ENCODE data around the gene VAV1. TPM values are rescaled to one million over a fixed set of nuclear protein-coding genes. Genes with fewer than 3 reads are reported as not detected.
"Not testable (repeated sequence)": the region's sequence is repeated elsewhere in the genome, so short reads cannot be mapped to it uniquely, and the experiment has no call there.

Gene VAV1
- total RNA-seq, 1 donor from 2014 or later, result 90.4 TPM

GRCh38 chr19:6866741-6867151 is 94.2 kb downstream of the VAV1 start:
- Mint-ChIP-seq H3K27ac (no peak overlapping the region), H3K9me3 (peaks cover 3% of the 10 kb centered on the region), H3K27me3 (ENCODE audit: insufficient read depth) (no peaks in the 10 kb centered on the region), H3K4me1 (ENCODE audit: low read depth) (peaks cover 10% of the 10 kb centered on the region), H3K4me3 (no peak overlapping the region), H3K36me3 (ENCODE audit: low read depth) (no peaks in the 10 kb centered on the region)
- intact Hi-C loops (cut with micrococcal nuclease), result no loop called here
- no peak for DNase-seq (ENCODE audit: low spot score)

GRCh38 chr19:6868351-6868750 is 95.8 kb downstream of the VAV1 start:
- peaks cover 8% of the 10 kb centered on the region for H3K9me3 Mint-ChIP-seq
- intact Hi-C loops (cut with micrococcal nuclease), result no loop called here
- no peaks in the 10 kb centered on the region for H3K4me1 Mint-ChIP-seq (ENCODE audit: low read depth)
- no peak overlapping the region for H3K27ac Mint-ChIP-seq
- no peak overlapping the region for H3K4me3 Mint-ChIP-seq
- no peak for DNase-seq (ENCODE audit: low spot score)
- H3K36me3 Mint-ChIP-seq (ENCODE audit: low read depth), result no peaks in the 10 kb centered on the region
- H3K27me3 Mint-ChIP-seq (ENCODE audit: insufficient read depth), result no peaks in the 10 kb centered on the region

GRCh38 chr19:6869151-6869882 is 96.8 kb downstream of the VAV1 start:
- H3K27ac Mint-ChIP-seq; H3K36me3 Mint-ChIP-seq (ENCODE audit: low read depth); H3K27me3 Mint-ChIP-seq (ENCODE audit: insufficient read depth); DNase-seq (ENCODE audit: low spot score); intact Hi-C loops (cut with micrococcal nuclease); H3K4me3 Mint-ChIP-seq; H3K4me1 Mint-ChIP-seq (ENCODE audit: low read depth); H3K9me3 Mint-ChIP-seq: not testable (repeated sequence)

GRCh38 chr19:6873708-6874431 is 101.4 kb downstream of the VAV1 start:
- Mint-ChIP-seq H3K36me3 (ENCODE audit: low read depth) (no peaks in the 10 kb centered on the region), H3K27ac (no peak overlapping the region), H3K27me3 (ENCODE audit: insufficient read depth) (peaks cover 11% of the 10 kb centered on the region), H3K4me1 (ENCODE audit: low read depth) (peaks cover 6% of the 10 kb centered on the region), H3K4me3 (no peak overlapping the region), H3K9me3 (peaks cover 8% of the 10 kb centered on the region)
- DNase-seq (ENCODE audit: low spot score), result no peak
- intact Hi-C loops (cut with micrococcal nuclease), result no loop called here

- intact Hi-C loops (cut with micrococcal nuclease), result no loop called here
- Mint-ChIP-seq H3K27me3 (ENCODE audit: insufficient read depth) (peaks cover 13% of the 10 kb centered on the region), H3K4me1 (ENCODE audit: low read depth) (peaks cover 6% of the 10 kb centered on the region), H3K27ac (no peak overlapping the region), H3K36me3 (ENCODE audit: low read depth) (no peaks in the 10 kb centered on the region), H3K9me3 (peaks cover 12% of the 10 kb centered on the region), H3K4me3 (no peak overlapping the region)
- DNase-seq (ENCODE audit: low spot score), result no peak
Measured at GRCh38 chr19:6875218-6875617, 102.7 kb downstream of the VAV1 start.

GRCh38 chr19:6876748-6877147 is 104.2 kb downstream of the VAV1 start:
- H3K4me1 Mint-ChIP-seq (ENCODE audit: low read depth), result peaks cover 6% of the 10 kb centered on the region
- no peaks in the 10 kb centered on the region for H3K36me3 Mint-ChIP-seq (ENCODE audit: low read depth)
- H3K9me3 Mint-ChIP-seq, result peaks cover 8% of the 10 kb centered on the region
- no peak overlapping the region for H3K4me3 Mint-ChIP-seq
- H3K27me3 Mint-ChIP-seq (ENCODE audit: insufficient read depth), result peaks cover 13% of the 10 kb centered on the region
- intact Hi-C loops (cut with micrococcal nuclease), result no loop called here
- no peak for DNase-seq (ENCODE audit: low spot score)
- H3K27ac Mint-ChIP-seq, result no peak overlapping the region

- intact Hi-C loops (cut with micrococcal nuclease), result no loop called here
- H3K27me3 Mint-ChIP-seq (ENCODE audit: insufficient read depth), result peaks cover 13% of the 10 kb centered on the region
- DNase-seq (ENCODE audit: low spot score), result no peak
Measured at GRCh38 chr19:6877766-6878165, 105.3 kb downstream of the VAV1 start.

GRCh38 chr19:6886277-6886897 is 113.9 kb downstream of the VAV1 start:
- H3K4me1 Mint-ChIP-seq (ENCODE audit: low read depth), result peaks cover 45% of the 10 kb centered on the region
- H3K4me3 Mint-ChIP-seq, result no peak overlapping the region
- intact Hi-C loops (cut with micrococcal nuclease), result no loop called here
- H3K27me3 Mint-ChIP-seq (ENCODE audit: insufficient read depth), result peaks cover 3% of the 10 kb centered on the region
- H3K27ac Mint-ChIP-seq, result no peak overlapping the region
- DNase-seq (ENCODE audit: low spot score), result no peak
- peaks cover 5% of the 10 kb centered on the region for H3K36me3 Mint-ChIP-seq (ENCODE audit: low read depth)
- peaks cover 18% of the 10 kb centered on the region for H3K9me3 Mint-ChIP-seq

More at GRCh38 chr19:6877766-6878165, 105.3 kb downstream of the VAV1 start:
- no peaks in the 10 kb centered on the region for H3K36me3 Mint-ChIP-seq (ENCODE audit: low read depth)
- H3K4me3 Mint-ChIP-seq, result no peak overlapping the region
- H3K4me1 Mint-ChIP-seq (ENCODE audit: low read depth), result peaks cover 6% of the 10 kb centered on the region
- H3K9me3 Mint-ChIP-seq, result peaks cover 3% of the 10 kb centered on the region
- no peak overlapping the region for H3K27ac Mint-ChIP-seq

- Mint-ChIP-seq H3K9me3 (peaks cover 26% of the 10 kb centered on the region), H3K27ac (peak within 1 kb of the TSS; percentile 81), H3K4me3 (peak within 1 kb of the TSS; percentile 48), H3K27me3 (ENCODE audit: insufficient read depth) (peaks cover 3% of the 10 kb centered on the region), H3K4me1 (ENCODE audit: low read depth) (peaks cover 54% of the 10 kb centered on the region), H3K36me3 (ENCODE audit: low read depth) (peaks cover 6% of the 10 kb centered on the region)
- intact Hi-C loops (cut with micrococcal nuclease), result no loop called here
- no peak for DNase-seq (ENCODE audit: low spot score)
Measured at GRCh38 chr19:6887316-6887715, 114.8 kb downstream of the VAV1 start, which contains the start of gene ADGRE1. Gene ADGRE1, plus strand, starts transcription at chr19:6887579. Its CDS starts 30 bp downstream, at chr19:6887609.

GRCh38 chr19:6888967-6889366 is 116.5 kb downstream of the VAV1 start:
- peaks cover 37% of the 10 kb centered on the region for H3K9me3 Mint-ChIP-seq
- peak overlapping the region; percentile 15 for H3K27ac Mint-ChIP-seq
- no peaks in the 10 kb centered on the region for H3K27me3 Mint-ChIP-seq (ENCODE audit: insufficient read depth)
- intact Hi-C loops (cut with micrococcal nuclease), result no loop called here
- H3K36me3 Mint-ChIP-seq (ENCODE audit: low read depth), result peaks cover 14% of the 10 kb centered on the region
- H3K4me3 Mint-ChIP-seq, result no peak overlapping the region
- DNase-seq (ENCODE audit: low spot score), result no peak
- H3K4me1 Mint-ChIP-seq (ENCODE audit: low read depth), result peaks cover 61% of the 10 kb centered on the region

- DNase-seq (ENCODE audit: low spot score), result peak; percentile 22
- H3K4me1 Mint-ChIP-seq (ENCODE audit: low read depth), result peaks cover 61% of the 10 kb centered on the region
- H3K9me3 Mint-ChIP-seq, result peaks cover 52% of the 10 kb centered on the region
- intact Hi-C loops (cut with micrococcal nuclease), result loop anchor here (1.0 kb wide), 1 partner anchor 36 kb away; no protein-coding TSS in a partner anchor
- peaks cover 21% of the 10 kb centered on the region for H3K36me3 Mint-ChIP-seq (ENCODE audit: low read depth)
- H3K27ac Mint-ChIP-seq, result peak overlapping the region; percentile 91
- H3K4me3 Mint-ChIP-seq, result peak overlapping the region; percentile 45
- H3K27me3 Mint-ChIP-seq (ENCODE audit: insufficient read depth), result no peaks in the 10 kb centered on the region
Measured at GRCh38 chr19:6890401-6890913, 117.9 kb downstream of the VAV1 start.

GRCh38 chr19:6890938-6891337 is 118.4 kb downstream of the VAV1 start:
- intact Hi-C loops (cut with micrococcal nuclease), result loop anchor here (1.0 kb wide), 1 partner anchor 35 kb away; no protein-coding TSS in a partner anchor

More at GRCh38 chr19:6890938-6891337, 118.4 kb downstream of the VAV1 start:
- DNase-seq (ENCODE audit: low spot score), result peak; percentile 38
- no peaks in the 10 kb centered on the region for H3K27me3 Mint-ChIP-seq (ENCODE audit: insufficient read depth)
- peak overlapping the region; percentile 45 for H3K4me3 Mint-ChIP-seq
- peaks cover 61% of the 10 kb centered on the region for H3K4me1 Mint-ChIP-seq (ENCODE audit: low read depth)
- peaks cover 57% of the 10 kb centered on the region for H3K9me3 Mint-ChIP-seq
- H3K36me3 Mint-ChIP-seq (ENCODE audit: low read depth), result peaks cover 25% of the 10 kb centered on the region
- H3K27ac Mint-ChIP-seq, result peak overlapping the region; percentile 91
